T-helper 17 cell (primary cell): ENCODE results near the gene CLRN2. TPM values are rescaled to one million over a fixed set of nuclear protein-coding genes. Genes with fewer than 3 reads are reported as not detected.
"Not testable (repeated sequence)": the region's sequence is repeated elsewhere in the genome, so short reads cannot be mapped to it uniquely, and the experiment has no call there.

Experiments
- ATAC-seq: fragments of 150-1000 bp; cut with Tn5 transposase; 2 replicates; pipeline ENCODE4 v1.10.0; 2021; ENCODE audit warnings: mild to moderate bottlenecking, moderate library complexity
- DNase-seq, 3 donors: peaks; one replicate each; pipeline versions ENCODE4 v3.0.0 to v3.0.0-alpha.2; 2020 to 2021
- H3K9me3 ChIP-seq: one replicate; pipeline ENCODE4 v1.7.0; 2013; ENCODE audit warnings: low read length, mild to moderate bottlenecking; ENCODE audit not compliant: control insufficient read depth, poor library complexity, severe bottlenecking
- H3K27ac Mint-ChIP-seq: one replicate; pipeline ENCODE4 v1.8.0; 2022; ENCODE audit warnings: mild to moderate bottlenecking, moderate library complexity, mixed read lengths
- H3K27me3 Mint-ChIP-seq: one replicate; pipeline ENCODE4 v1.8.0; 2022; ENCODE audit warnings: mixed read lengths
- H3K36me3 Mint-ChIP-seq: one replicate; pipeline ENCODE4 v1.8.0; 2022; ENCODE audit warnings: low read depth, mixed read lengths
- H3K4me1 Mint-ChIP-seq: one replicate; pipeline ENCODE4 v1.8.0; 2022; ENCODE audit warnings: mild to moderate bottlenecking, mixed read lengths
- H3K4me3 Mint-ChIP-seq: one replicate; pipeline ENCODE4 v1.8.0; 2022; ENCODE audit warnings: mild to moderate bottlenecking, moderate library complexity, mixed read lengths
- total RNA-seq, 4 donors: library from RNA in 2 of 4; stranded (reverse) in 2 of 4; gene quantifications; one replicate each; pipeline ENCODE4 v1.2.3 and lab custom pipeline; 2022 to 2026

Gene CLRN2
- total RNA-seq, 2 donors from 2014 or later, result not detected

DNA sequence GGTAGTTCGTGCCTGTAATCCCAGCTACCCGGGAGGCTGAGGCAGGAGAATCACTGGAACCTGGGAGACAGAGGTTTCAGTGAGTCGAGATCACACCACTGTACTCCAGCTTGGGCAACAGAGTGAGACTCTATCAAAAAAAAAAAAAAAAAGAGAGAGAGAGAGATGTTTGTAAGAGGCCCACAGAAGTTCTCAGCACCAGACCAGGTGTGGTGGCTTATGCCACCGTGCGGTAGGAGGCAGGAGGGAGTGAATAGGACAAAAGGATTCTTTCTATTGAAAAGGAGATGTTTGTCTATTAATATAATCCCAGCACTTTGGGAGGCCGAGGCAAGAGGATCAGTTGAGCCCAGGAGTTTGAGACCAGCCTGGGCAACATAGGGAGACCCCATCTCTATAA is 22.1 kb downstream of the CLRN2 start:
- ATAC-seq, H3K4me3 Mint-ChIP-seq, H3K27ac Mint-ChIP-seq, H3K9me3 ChIP-seq, DNase-seq, H3K36me3 Mint-ChIP-seq, H3K4me1 Mint-ChIP-seq: not testable (repeated sequence)
- H3K27me3 Mint-ChIP-seq, result peaks cover 16% of the 10 kb centered on the region

- H3K27ac Mint-ChIP-seq, result no peak overlapping the region
- no peaks in the 10 kb centered on the region for H3K9me3 ChIP-seq
- H3K36me3 Mint-ChIP-seq, result peaks cover 4% of the 10 kb centered on the region
- H3K27me3 Mint-ChIP-seq, result peaks cover 31% of the 10 kb centered on the region
- DNase-seq (no peak), ATAC-seq (no peak)
- H3K4me1 Mint-ChIP-seq, result peaks cover 3% of the 10 kb centered on the region
- H3K4me3 Mint-ChIP-seq, result no peak overlapping the region
Measured at GRCh38 chr4:17544205-17544604, 29.2 kb downstream of the CLRN2 start.

DNA sequence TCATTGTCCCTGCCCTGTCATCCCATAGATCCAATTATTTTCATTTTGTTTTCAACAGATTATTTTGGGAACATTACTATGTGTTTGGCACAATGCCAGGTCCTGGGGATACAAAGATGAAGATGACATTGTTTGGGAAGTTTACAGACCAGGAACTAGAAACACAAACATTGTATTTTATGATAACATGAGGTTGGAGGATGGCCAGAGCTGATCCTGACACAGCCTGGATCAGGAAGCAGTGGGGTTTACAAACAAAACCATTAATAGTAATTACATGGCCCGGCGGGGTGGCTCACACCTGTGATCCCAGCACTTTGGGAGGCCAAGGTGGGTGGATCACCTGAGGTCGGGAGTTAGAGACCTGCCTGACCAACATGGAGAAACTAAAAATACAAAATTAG is 29.9 kb downstream of the CLRN2 start:
- Mint-ChIP-seq H3K27ac (no peak overlapping the region), H3K27me3 (peaks cover 29% of the 10 kb centered on the region), H3K36me3 (peaks cover 4% of the 10 kb centered on the region), H3K4me3 (no peak overlapping the region), H3K4me1 (peaks cover 3% of the 10 kb centered on the region)
- DNase-seq (no peak), ATAC-seq (no peak)
- no peaks in the 10 kb centered on the region for H3K9me3 ChIP-seq

DNA sequence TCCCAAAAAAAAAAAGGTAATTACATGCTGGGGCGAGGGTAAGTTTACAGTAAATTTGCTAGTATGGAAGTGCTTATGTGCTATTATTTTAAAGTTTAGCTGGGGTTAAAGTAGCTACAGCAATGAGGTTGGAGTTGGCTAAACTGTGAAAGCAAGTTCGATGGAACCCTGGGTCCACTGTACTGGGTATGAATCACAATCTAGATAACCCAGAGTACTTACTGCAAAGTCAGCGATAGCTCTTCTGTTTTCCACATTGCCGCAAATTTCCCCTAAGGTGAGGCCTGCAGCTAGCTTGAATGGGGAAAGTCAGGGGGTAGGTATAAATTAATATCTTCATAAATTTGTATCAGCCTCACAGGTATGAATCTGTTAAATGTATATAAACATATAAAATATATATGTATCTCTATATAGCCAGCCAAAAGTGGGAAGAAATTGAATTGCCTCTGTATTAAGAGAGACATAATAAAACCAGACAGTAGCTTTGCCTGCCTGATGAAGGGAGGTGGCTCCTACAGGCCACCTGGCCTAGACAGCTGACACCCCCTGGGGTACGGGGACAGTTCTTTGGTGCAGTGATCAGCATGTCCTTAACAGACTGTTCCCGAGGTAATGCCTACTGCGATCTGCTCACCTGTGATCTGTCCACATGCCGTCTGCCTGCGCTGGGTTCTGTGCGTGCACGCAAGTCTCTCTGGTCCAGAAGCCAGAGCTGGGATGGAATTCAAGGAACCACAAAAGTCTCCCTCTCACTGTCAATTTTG is 30.6 kb downstream of the CLRN2 start:
- peaks cover 3% of the 10 kb centered on the region for H3K4me1 Mint-ChIP-seq
- H3K4me3 Mint-ChIP-seq, result no peak overlapping the region
- peaks cover 23% of the 10 kb centered on the region for H3K27me3 Mint-ChIP-seq

DNA sequence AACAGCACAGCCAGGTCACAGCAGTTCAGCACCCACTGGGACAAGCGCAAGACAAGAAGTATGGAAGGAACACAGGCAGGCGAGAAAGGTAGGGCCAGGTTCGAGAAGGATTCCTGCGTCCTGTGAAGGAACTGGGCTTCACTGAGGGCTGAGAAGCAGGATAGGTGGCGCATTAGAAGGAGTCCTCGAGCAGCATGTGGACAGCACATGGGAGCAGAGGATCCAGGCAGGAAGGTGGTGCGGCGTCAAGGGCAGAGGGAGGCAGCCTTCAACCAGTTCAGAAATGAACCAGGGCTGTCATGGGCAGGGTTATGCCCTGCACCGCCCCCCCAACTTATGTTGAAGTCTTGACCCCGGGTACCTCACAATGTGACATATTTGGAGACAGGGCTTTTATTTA is 31.3 kb downstream of the CLRN2 start:
- ATAC-seq (no peak), DNase-seq (no peak)
- Mint-ChIP-seq H3K4me3 (no peak overlapping the region), H3K27ac (no peak overlapping the region), H3K27me3 (peaks cover 22% of the 10 kb centered on the region), H3K4me1 (peaks cover 3% of the 10 kb centered on the region), H3K36me3 (peaks cover 4% of the 10 kb centered on the region)
- no peaks in the 10 kb centered on the region for H3K9me3 ChIP-seq

More for the DNA sequence above, 30.6 kb downstream of the CLRN2 start:
- Mint-ChIP-seq H3K27ac (no peak overlapping the region), H3K36me3 (peaks cover 4% of the 10 kb centered on the region)
- no peak for ATAC-seq
- H3K9me3 ChIP-seq, result no peaks in the 10 kb centered on the region
- no peak for DNase-seq

- H3K9me3 ChIP-seq, result no peaks in the 10 kb centered on the region
- no peak for ATAC-seq
- H3K4me3 Mint-ChIP-seq, result no peak overlapping the region
- no peak for DNase-seq
- peaks cover 4% of the 10 kb centered on the region for H3K36me3 Mint-ChIP-seq
- peaks cover 19% of the 10 kb centered on the region for H3K27me3 Mint-ChIP-seq
- H3K4me1 Mint-ChIP-seq, result peaks cover 3% of the 10 kb centered on the region
- no peak overlapping the region for H3K27ac Mint-ChIP-seq
Measured at GRCh38 chr4:17546678-17547077, 31.7 kb downstream of the CLRN2 start.

- H3K4me1 Mint-ChIP-seq, result peaks cover 8% of the 10 kb centered on the region
- peaks cover 7% of the 10 kb centered on the region for H3K36me3 Mint-ChIP-seq
Measured at GRCh38 chr4:17550549-17550948, 35.6 kb downstream of the CLRN2 start.

GRCh38 chr4:17552427-17552826 is 37.5 kb downstream of the CLRN2 start:
- DNase-seq (no peak), ATAC-seq (no peak)
- Mint-ChIP-seq H3K27ac (no peak overlapping the region), H3K36me3 (peaks cover 7% of the 10 kb centered on the region), H3K27me3 (peaks cover 29% of the 10 kb centered on the region), H3K4me3 (no peak overlapping the region), H3K4me1 (peaks cover 8% of the 10 kb centered on the region)
- H3K9me3 ChIP-seq, result no peaks in the 10 kb centered on the region

More at GRCh38 chr4:17550549-17550948, 35.6 kb downstream of the CLRN2 start:
- Mint-ChIP-seq H3K27me3 (peaks cover 17% of the 10 kb centered on the region), H3K4me3 (no peak overlapping the region), H3K27ac (no peak overlapping the region)
- ATAC-seq, result no peak
- no peak for DNase-seq
- H3K9me3 ChIP-seq, result no peaks in the 10 kb centered on the region

- DNase-seq (no peak), ATAC-seq (no peak)
- no peaks in the 10 kb centered on the region for H3K9me3 ChIP-seq
- Mint-ChIP-seq H3K36me3 (peaks cover 5% of the 10 kb centered on the region), H3K27me3 (peaks cover 29% of the 10 kb centered on the region), H3K4me3 (no peak overlapping the region), H3K27ac (no peak overlapping the region), H3K4me1 (peaks cover 8% of the 10 kb centered on the region)
Measured at GRCh38 chr4:17554568-17554967, 39.6 kb downstream of the CLRN2 start.

DNA sequence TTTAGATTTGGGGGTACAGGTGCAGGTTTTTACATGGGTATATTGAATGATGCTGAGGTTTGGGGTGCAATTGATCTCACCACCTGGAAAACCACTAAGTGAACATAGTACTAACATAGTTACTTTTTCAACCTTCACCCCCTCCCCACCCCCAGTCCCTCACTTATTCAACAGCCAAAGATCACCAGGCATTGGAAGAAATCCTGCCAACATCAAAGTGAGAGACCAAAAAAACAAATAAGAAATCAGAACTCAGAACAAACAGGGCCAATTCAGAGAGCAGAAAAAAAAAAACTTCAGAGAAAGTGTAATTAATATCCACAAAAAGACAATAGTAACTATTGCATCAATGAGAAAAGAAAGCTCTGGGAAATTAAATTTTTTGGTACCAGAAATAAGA is 41.5 kb downstream of the CLRN2 start:
- H3K27me3 Mint-ChIP-seq, result peaks cover 29% of the 10 kb centered on the region
- H3K36me3 Mint-ChIP-seq, result peaks cover 5% of the 10 kb centered on the region
- H3K27ac Mint-ChIP-seq, result no peak overlapping the region
- no peaks in the 10 kb centered on the region for H3K9me3 ChIP-seq
- DNase-seq (no peak), ATAC-seq (no peak)
- peaks cover 8% of the 10 kb centered on the region for H3K4me1 Mint-ChIP-seq
- H3K4me3 Mint-ChIP-seq, result no peak overlapping the region

DNA sequence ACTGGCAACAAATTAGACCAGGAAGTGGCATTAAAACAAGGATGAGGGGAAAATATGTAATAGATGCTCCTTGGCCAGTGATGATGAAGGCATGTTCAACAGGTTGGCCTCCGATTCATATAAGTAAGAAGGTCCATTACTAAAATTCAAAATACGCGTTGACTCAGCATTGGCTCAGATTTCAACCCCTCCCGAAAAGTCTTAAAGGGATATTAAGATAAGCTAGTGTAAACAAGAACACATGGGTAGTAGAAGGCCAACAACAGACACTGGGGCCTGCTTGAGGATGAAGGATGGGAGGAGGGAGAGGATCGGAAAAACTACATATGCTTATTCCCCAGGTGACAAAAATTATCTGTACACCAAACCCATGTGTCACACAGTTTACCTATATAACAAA is 42.9 kb downstream of the CLRN2 start:
- ATAC-seq, result no peak
- peaks cover 22% of the 10 kb centered on the region for H3K27me3 Mint-ChIP-seq
- peaks cover 8% of the 10 kb centered on the region for H3K4me1 Mint-ChIP-seq
- no peaks in the 10 kb centered on the region for H3K9me3 ChIP-seq
- no peak for DNase-seq
- peaks cover 5% of the 10 kb centered on the region for H3K36me3 Mint-ChIP-seq
- H3K27ac Mint-ChIP-seq, result no peak overlapping the region
- H3K4me3 Mint-ChIP-seq, result no peak overlapping the region

DNA sequence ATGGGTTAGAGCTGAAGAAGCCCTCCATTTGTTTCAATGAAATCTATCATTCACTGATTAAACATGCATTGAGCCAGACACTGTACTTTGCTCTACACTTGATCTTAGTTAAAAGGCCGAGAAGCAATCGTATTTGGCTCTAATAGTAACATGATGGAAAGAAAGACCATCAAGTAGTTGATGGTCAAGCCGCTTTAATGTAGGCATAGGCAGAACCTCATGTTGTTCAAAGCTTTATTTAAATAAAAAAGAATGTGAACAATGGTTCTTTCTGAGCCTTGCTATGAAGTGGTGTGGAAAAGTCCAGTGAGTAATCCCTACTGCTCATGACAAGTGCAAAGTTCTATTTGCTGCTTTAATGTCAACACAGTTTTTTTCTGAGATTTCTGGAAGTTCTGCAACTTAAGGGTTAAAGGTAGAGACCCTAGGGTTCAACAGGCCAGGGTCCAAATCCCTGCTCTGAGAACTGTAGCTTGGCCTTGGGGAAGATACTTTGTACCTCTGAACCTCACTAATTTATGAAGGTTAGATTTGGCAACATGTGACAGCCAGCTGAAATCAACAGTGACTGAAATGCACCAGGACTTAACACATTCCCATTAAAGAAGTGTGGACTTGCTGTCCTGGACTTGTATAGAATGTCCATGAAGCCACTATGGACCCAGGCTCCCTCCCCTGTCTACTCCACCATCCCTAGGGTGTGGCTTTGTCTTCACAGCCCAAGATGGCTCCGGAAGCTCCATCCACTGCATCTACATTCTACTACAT is 44.2 kb downstream of the CLRN2 start:
- ATAC-seq (no peak), DNase-seq (no peak)
- no peak overlapping the region for H3K4me3 Mint-ChIP-seq
- no peak overlapping the region for H3K27ac Mint-ChIP-seq
- peaks cover 22% of the 10 kb centered on the region for H3K27me3 Mint-ChIP-seq
- peaks cover 5% of the 10 kb centered on the region for H3K36me3 Mint-ChIP-seq
- peaks cover 8% of the 10 kb centered on the region for H3K4me1 Mint-ChIP-seq
- H3K9me3 ChIP-seq, result no peaks in the 10 kb centered on the region

- peaks cover 4% of the 10 kb centered on the region for H3K36me3 Mint-ChIP-seq
- H3K4me1 Mint-ChIP-seq, result peaks cover 6% of the 10 kb centered on the region
- ATAC-seq (no peak), DNase-seq (no peak)
- H3K4me3 Mint-ChIP-seq, result no peak overlapping the region
- peaks cover 20% of the 10 kb centered on the region for H3K27me3 Mint-ChIP-seq
- no peak overlapping the region for H3K27ac Mint-ChIP-seq
- no peaks in the 10 kb centered on the region for H3K9me3 ChIP-seq
Measured at GRCh38 chr4:17559709-17560048, 44.7 kb downstream of the CLRN2 start.
